Caco-2 (cell line): ENCODE results near the gene FAM50B. TPM values are rescaled to one million over a fixed set of nuclear protein-coding genes. Genes with fewer than 3 reads are reported as not detected.

Experiments
- BruUV-seq: library from RNA; stranded (reverse); fragments of 400-500 nt; replicated peaks from 2 replicates; lab custom pipeline; 2021; lab: Mats Ljungman, UMichigan
- CTCF ChIA-PET: fragments of 300-600 bp; sonication (Branson Sonifier 250); formaldehyde crosslinking; loops from one replicate; lab custom pipeline; 2022; ENCODE audit warnings: antibody characterized with exemption; lab: Charles Lee
- POLR2A ChIA-PET: fragments of 300-600 bp; sonication (Branson Sonifier 250); formaldehyde crosslinking; loops from one replicate; lab custom pipeline; 2022; ENCODE audit warnings: antibody characterized with exemption; lab: Charles Lee
- DNase-seq, 2 experiments: peaks; one replicate each; pipeline versions ENCODE4 v3.0.0 to v3.0.0-alpha.2; 2020 to 2022
- H3K27me3 ChIP-seq: replicated peaks from 2 replicates; pipeline ENCODE4 v1.6.0; 2011; ENCODE audit warnings: low read length; ENCODE audit not compliant: control insufficient read depth, insufficient read depth
- H3K36me3 ChIP-seq: 2 replicates; pipeline ENCODE4 v1.5.1; 2011; ENCODE audit warnings: low read length; ENCODE audit not compliant: control insufficient read depth, insufficient read depth
- H3K4me1 ChIP-seq: fragments of 250-450 bp; sonication (Bioruptor Pico); 2 replicates; pipeline ENCODE4 v1.5.1; 2020; ENCODE audit warnings: mild to moderate bottlenecking
- H3K4me3 ChIP-seq: 2 replicates; pipeline ENCODE4 v1.5.1; 2011; ENCODE audit warnings: low read depth, mild to moderate bottlenecking, control low read depth, low read length
- H3K9me3 ChIP-seq: fragments of 250-450 bp; sonication (Bioruptor Pico); 2 replicates; pipeline ENCODE4 v1.5.1; 2020; ENCODE audit warnings: mild to moderate bottlenecking, moderate library complexity
- H3K27ac Mint-ChIP-seq: one replicate; pipeline ENCODE4 v1.8.0; 2022; ENCODE audit warnings: mixed read lengths; ENCODE audit not compliant: unreplicated experiment
- H3K27me3 Mint-ChIP-seq: one replicate; pipeline ENCODE4 v1.8.0; 2022; ENCODE audit warnings: mixed read lengths; ENCODE audit not compliant: insufficient read depth, unreplicated experiment
- H3K36me3 Mint-ChIP-seq: one replicate; pipeline ENCODE4 v1.8.0; 2022; ENCODE audit warnings: mild to moderate bottlenecking, mixed read lengths; ENCODE audit not compliant: insufficient read depth, unreplicated experiment
- H3K4me1 Mint-ChIP-seq: one replicate; pipeline ENCODE4 v1.8.0; 2022; ENCODE audit warnings: low read depth, mixed read lengths; ENCODE audit not compliant: unreplicated experiment
- H3K4me3 Mint-ChIP-seq: one replicate; pipeline ENCODE4 v1.8.0; 2022; ENCODE audit warnings: mild to moderate bottlenecking, moderate library complexity, mixed read lengths; ENCODE audit not compliant: unreplicated experiment
- H3K9me3 Mint-ChIP-seq: one replicate; pipeline ENCODE4 v1.8.0; 2022; ENCODE audit warnings: mixed read lengths; ENCODE audit not compliant: unreplicated experiment
- CTCF ChIP-seq, 2 experiments: fragments of 200-600 bp in 1 of 2; IDR thresholded peaks; 1 replicate in 1 of 2; 2 replicates in 1 of 2; pipeline versions ENCODE4 v1.5.1 to v1.8.0; 2011 to 2022; ENCODE audit warnings: antibody characterized with exemption in 1 of 2, control low read depth in 1 of 2, inconsistent platforms in 1 of 2, low read depth in 1 of 2, low read length in 1 of 2, mild to moderate bottlenecking in 1 of 2, moderate library complexity in 1 of 2; ENCODE audit not compliant: insufficient read depth in 1 of 2, severe bottlenecking in 1 of 2, unreplicated experiment in 1 of 2
- intact Hi-C: fragments of 100-400 bp; cut with micrococcal nuclease; formaldehyde crosslinking; loops from one replicate; pipeline ENCODE4 v1.10.0; 2022; ENCODE audit not compliant: unreplicated experiment
- total RNA-seq: library from RNA; stranded (reverse); gene quantifications from 2 replicates; pipeline ENCODE4 v1.2.3, GENCODE V29; 2022

The FAM50B gene
- total RNA-seq, 1 experiment from 2014 or later: not detected

- ChIA-PET CTCF (no interaction called here), POLR2A (no interaction called here)
- Histone ChIP-seq H3K4me1 (peaks cover 34% of the 10 kb centered on the region), H3K4me3 (no peak overlapping the region), H3K36me3 (no peaks in the 10 kb centered on the region), H3K9me3 (peaks cover 35% of the 10 kb centered on the region), H3K27me3 (no peaks in the 10 kb centered on the region)
- Mint-ChIP-seq H3K9me3 (peaks cover 19% of the 10 kb centered on the region), H3K27ac (no peak overlapping the region), H3K4me3 (no peak overlapping the region), H3K36me3 (peaks cover 12% of the 10 kb centered on the region), H3K4me1 (peaks cover 20% of the 10 kb centered on the region), H3K27me3 (no peaks in the 10 kb centered on the region)
- no peak for TF ChIP-seq CTCF (IDR thresholded peaks at IDR 0.05; ENCODE audit: insufficient read depth in 1 of 2, low read depth in 1 of 2, low read length in 1 of 2, severe bottlenecking in 1 of 2, unreplicated experiment in 1 of 2)
- BruUV-seq: no TSS peak
- no peak for DNase-seq
- intact Hi-C loops: loop anchor here (2.0 to 5.0 kb wide), 2 partner anchors 34 to 35 kb away; no protein-coding TSS in a partner anchor
Measured at GRCh38 chr6:3871515-3871914, 22.3 kb downstream of the FAM50B start.

- Histone ChIP-seq H3K4me3 (no peak overlapping the region), H3K27me3 (no peaks in the 10 kb centered on the region), H3K4me1 (peaks cover 34% of the 10 kb centered on the region), H3K36me3 (no peaks in the 10 kb centered on the region), H3K9me3 (peaks cover 33% of the 10 kb centered on the region)
- POLR2A ChIA-PET: no interaction called here
- Mint-ChIP-seq H3K4me3 (no peak overlapping the region), H3K36me3 (peaks cover 12% of the 10 kb centered on the region), H3K9me3 (peaks cover 14% of the 10 kb centered on the region), H3K27ac (no peak overlapping the region), H3K27me3 (no peaks in the 10 kb centered on the region), H3K4me1 (peaks cover 20% of the 10 kb centered on the region)
- no peak for TF ChIP-seq CTCF (IDR thresholded peaks at IDR 0.05; ENCODE audit: insufficient read depth in 1 of 2, low read depth in 1 of 2, low read length in 1 of 2, severe bottlenecking in 1 of 2, unreplicated experiment in 1 of 2)
- DNase-seq: no peak
- CTCF ChIA-PET: no interaction called here
- no TSS peak for BruUV-seq
- intact Hi-C loops: loop anchor here (2.0 to 5.0 kb wide), 2 partner anchors 35 kb away; no protein-coding TSS in a partner anchor
Measured at GRCh38 chr6:3871939-3872338, 22.8 kb downstream of the FAM50B start.

GRCh38 chr6:3872370-3872854 is 23.2 kb downstream of the FAM50B start:
- BruUV-seq: no TSS peak
- no peak for TF ChIP-seq CTCF (IDR thresholded peaks at IDR 0.05; ENCODE audit: insufficient read depth in 1 of 2, low read depth in 1 of 2, low read length in 1 of 2, severe bottlenecking in 1 of 2, unreplicated experiment in 1 of 2)
- CTCF ChIA-PET: no interaction called here
- H3K36me3 Mint-ChIP-seq: peaks cover 12% of the 10 kb centered on the region
- H3K9me3 Mint-ChIP-seq: peaks cover 13% of the 10 kb centered on the region
- intact Hi-C loops: loop anchor here (5.0 kb wide), 1 partner anchor 35 kb away; no protein-coding TSS in a partner anchor
- no peaks in the 10 kb centered on the region for H3K27me3 ChIP-seq
- H3K4me1 Mint-ChIP-seq: peaks cover 20% of the 10 kb centered on the region
- no peak overlapping the region for H3K27ac Mint-ChIP-seq
- peaks cover 29% of the 10 kb centered on the region for H3K9me3 ChIP-seq
- H3K4me1 ChIP-seq: peaks cover 34% of the 10 kb centered on the region
- H3K4me3 Mint-ChIP-seq: no peak overlapping the region
- no peaks in the 10 kb centered on the region for H3K36me3 ChIP-seq
- no peaks in the 10 kb centered on the region for H3K27me3 Mint-ChIP-seq
- no peak for DNase-seq
- no peak overlapping the region for H3K4me3 ChIP-seq
- POLR2A ChIA-PET: no interaction called here
